ENCODE measurements around the gene PCBP4.

DNA sequence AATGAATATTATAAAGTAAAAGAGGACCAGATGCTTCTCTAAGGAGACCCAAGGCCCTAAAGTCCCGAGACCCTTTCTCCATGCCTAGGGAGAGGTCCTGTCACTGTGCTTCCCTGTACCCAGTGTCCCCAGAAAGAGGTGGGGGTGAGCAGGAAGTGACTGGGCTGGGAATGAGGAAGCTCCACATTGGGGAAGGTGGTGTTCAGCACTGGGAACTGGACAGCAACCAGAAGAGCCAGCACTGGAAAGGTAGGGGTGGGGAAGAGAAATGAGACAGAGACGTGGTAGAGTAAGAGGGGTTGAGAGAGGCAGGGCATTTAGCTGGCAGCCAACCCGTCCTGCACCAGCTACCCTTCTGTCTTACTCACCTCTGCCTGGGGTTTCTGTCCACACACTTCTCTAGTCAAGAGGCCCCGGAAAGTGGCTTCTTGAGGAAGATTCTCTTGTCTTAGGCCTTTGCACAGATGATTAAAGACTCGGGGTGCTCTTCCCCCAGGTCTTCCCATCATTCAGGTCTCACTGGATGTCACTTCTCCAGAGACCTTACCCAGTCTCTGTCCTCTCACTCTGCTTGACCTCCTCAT is 37.7 kb downstream of the PCBP4 start:
- TF ChIP-seq, protein P1, sequence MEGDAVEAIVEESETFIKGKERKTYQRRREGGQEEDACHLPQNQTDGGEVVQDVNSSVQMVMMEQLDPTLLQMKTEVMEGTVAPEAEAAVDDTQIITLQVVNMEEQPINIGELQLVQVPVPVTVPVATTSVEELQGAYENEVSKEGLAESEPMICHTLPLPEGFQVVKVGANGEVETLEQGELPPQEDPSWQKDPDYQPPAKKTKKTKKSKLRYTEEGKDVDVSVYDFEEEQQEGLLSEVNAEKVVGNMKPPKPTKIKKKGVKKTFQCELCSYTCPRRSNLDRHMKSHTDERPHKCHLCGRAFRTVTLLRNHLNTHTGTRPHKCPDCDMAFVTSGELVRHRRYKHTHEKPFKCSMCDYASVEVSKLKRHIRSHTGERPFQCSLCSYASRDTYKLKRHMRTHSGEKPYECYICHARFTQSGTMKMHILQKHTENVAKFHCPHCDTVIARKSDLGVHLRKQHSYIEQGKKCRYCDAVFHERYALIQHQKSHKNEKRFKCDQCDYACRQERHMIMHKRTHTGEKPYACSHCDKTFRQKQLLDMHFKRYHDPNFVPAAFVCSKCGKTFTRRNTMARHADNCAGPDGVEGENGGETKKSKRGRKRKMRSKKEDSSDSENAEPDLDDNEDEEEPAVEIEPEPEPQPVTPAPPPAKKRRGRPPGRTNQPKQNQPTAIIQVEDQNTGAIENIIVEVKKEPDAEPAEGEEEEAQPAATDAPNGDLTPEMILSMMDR (IDR thresholded peaks at IDR 0.05 in 4 of 5, conservative IDR thresholded peaks at IDR 0.05 in 1 of 5) = no peak
- TF ChIP-seq POLR2A (IDR thresholded peaks at IDR 0.05) = no peak

Measured in gastrocnemius medialis (tissue), 4 donors.